Activated CD4-positive, alpha-beta T cell treated with anti-CD3 and anti-CD28 coated beads, Interleukin-2, amount 10 ng/mL, durations not matched to agents 24 days and 14 days (primary cell): ENCODE measurements around the gene RNF113A. TPM values are rescaled to one million over a fixed set of nuclear protein-coding genes. Genes with fewer than 3 reads are reported as not detected.
"Not testable (repeated sequence)": the region's sequence is repeated elsewhere in the genome, so short reads cannot be mapped to it uniquely, and the experiment has no call there.

Source experiments
- DNase-seq: peaks from one replicate; pipeline ENCODE4 v3.0.0; 2022
- H3K27ac Mint-ChIP-seq: one replicate; pipeline ENCODE4 v1.8.0; 2022; ENCODE audit warnings: mild to moderate bottlenecking, mixed read lengths
- H3K27me3 Mint-ChIP-seq: one replicate; pipeline ENCODE4 v1.8.0; 2022; ENCODE audit warnings: mixed read lengths
- H3K36me3 Mint-ChIP-seq: one replicate; pipeline ENCODE4 v1.8.0; 2022; ENCODE audit warnings: low read depth, mild to moderate bottlenecking, mixed read lengths
- H3K4me1 Mint-ChIP-seq: one replicate; pipeline ENCODE4 v1.8.0; 2021; ENCODE audit warnings: mixed read lengths
- H3K4me3 Mint-ChIP-seq: one replicate; pipeline ENCODE4 v1.8.0; 2022; ENCODE audit warnings: mild to moderate bottlenecking, moderate library complexity, mixed read lengths
- H3K9me3 Mint-ChIP-seq: one replicate; pipeline ENCODE4 v1.8.0; 2021; ENCODE audit warnings: mixed read lengths
- intact Hi-C: fragments of 100-400 bp; cut with micrococcal nuclease; formaldehyde crosslinking; loops from one replicate; pipeline ENCODE4 v1.15.1; 2023
- total RNA-seq: library from RNA; stranded (reverse); gene quantifications from 2 replicates; pipeline ENCODE4 v1.2.3, GENCODE V29; 2022

Gene RNF113A
- total RNA-seq, result 25.2 and 26.7 TPM in 2 replicates

- peak within 1 kb of the TSS; percentile 99 for H3K27ac Mint-ChIP-seq
- no peaks in the 10 kb centered on the region for H3K27me3 Mint-ChIP-seq
- DNase-seq, result peak; percentile 96
- H3K4me1 Mint-ChIP-seq, result peaks cover 5% of the 10 kb centered on the region
- intact Hi-C loops, result loop anchor here (1.0 to 2.0 kb wide), 6 partner anchors 9 to 179 kb away; partner anchors contain the start of genes NKAP, RPL39 and SEPTIN6
- H3K36me3 Mint-ChIP-seq, result peaks cover 19% of the 10 kb centered on the region
- no peaks in the 10 kb centered on the region for H3K9me3 Mint-ChIP-seq
- H3K4me3 Mint-ChIP-seq, result peak within 1 kb of the TSS; percentile 98
These were observed at the start of gene RNF113A, which contains the start of gene NDUFA1 for GRCh38 chrX:119871599-119872395. Gene RNF113A (minus strand): TSS chrX:119871733. CDS start chrX:119871613, 120 bp downstream. Gene NDUFA1 (plus strand): TSS chrX:119871832. CDS start chrX:119871912, 80 bp downstream.

- no peak for DNase-seq
- no peak overlapping the region for H3K4me3 Mint-ChIP-seq
- no peaks in the 10 kb centered on the region for H3K4me1 Mint-ChIP-seq
- H3K27ac Mint-ChIP-seq, result no peak overlapping the region
- intact Hi-C loops, result no loop called here
- no peaks in the 10 kb centered on the region for H3K9me3 Mint-ChIP-seq
- peaks cover 6% of the 10 kb centered on the region for H3K36me3 Mint-ChIP-seq
- H3K27me3 Mint-ChIP-seq, result no peaks in the 10 kb centered on the region
These were observed 48.5 kb upstream of the RNF113A start for GRCh38 chrX:119919835-119920585.

- no peak overlapping the region for H3K27ac Mint-ChIP-seq
- H3K4me3 Mint-ChIP-seq, result no peak overlapping the region
- intact Hi-C loops, result no loop called here
- H3K9me3 Mint-ChIP-seq, result no peaks in the 10 kb centered on the region
- no peaks in the 10 kb centered on the region for H3K27me3 Mint-ChIP-seq
- H3K36me3 Mint-ChIP-seq, result no peaks in the 10 kb centered on the region
- no peaks in the 10 kb centered on the region for H3K4me1 Mint-ChIP-seq
- DNase-seq, result no peak
These were observed 46.3 kb upstream of the RNF113A start for GRCh38 chrX:119917877-119918276.

- no peaks in the 10 kb centered on the region for H3K27me3 Mint-ChIP-seq
- no peaks in the 10 kb centered on the region for H3K36me3 Mint-ChIP-seq
- no peaks in the 10 kb centered on the region for H3K4me1 Mint-ChIP-seq
- DNase-seq, result no peak
- H3K4me3 Mint-ChIP-seq, result no peak overlapping the region
- H3K27ac Mint-ChIP-seq, result no peak overlapping the region
- intact Hi-C loops, result no loop called here
- no peaks in the 10 kb centered on the region for H3K9me3 Mint-ChIP-seq
These were observed 44.8 kb upstream of the RNF113A start for GRCh38 chrX:119916310-119916709.

- Mint-ChIP-seq H3K36me3 (no peaks in the 10 kb centered on the region), H3K4me3 (no peak overlapping the region), H3K27ac (no peak overlapping the region), H3K27me3 (no peaks in the 10 kb centered on the region), H3K9me3 (no peaks in the 10 kb centered on the region), H3K4me1 (no peaks in the 10 kb centered on the region)
- no peak for DNase-seq
- intact Hi-C loops, result no loop called here
These were observed 29.4 kb upstream of the RNF113A start for GRCh38 chrX:119900976-119901375.

- H3K4me1 Mint-ChIP-seq, result no peaks in the 10 kb centered on the region
- no peak overlapping the region for H3K27ac Mint-ChIP-seq
- no peaks in the 10 kb centered on the region for H3K36me3 Mint-ChIP-seq
- no peaks in the 10 kb centered on the region for H3K9me3 Mint-ChIP-seq
- DNase-seq, result no peak
- H3K27me3 Mint-ChIP-seq, result no peaks in the 10 kb centered on the region
- intact Hi-C loops, result no loop called here
- H3K4me3 Mint-ChIP-seq, result no peak overlapping the region
These were observed 27.6 kb upstream of the RNF113A start for GRCh38 chrX:119899125-119899524.

GRCh38 chrX:119895843-119896326 is 24.4 kb upstream of the RNF113A start, which contains the start of gene AKAP14:
Gene AKAP14 (plus strand): TSS chrX:119895893. CDS start chrX:119903224, 7,331 bp downstream.
- Mint-ChIP-seq H3K27ac (no peak within 1 kb of the TSS), H3K36me3 (no peaks in the 10 kb centered on the region), H3K4me1 (no peaks in the 10 kb centered on the region), H3K9me3 (no peaks in the 10 kb centered on the region), H3K4me3 (no peak within 1 kb of the TSS), H3K27me3 (no peaks in the 10 kb centered on the region)
- no peak for DNase-seq
- intact Hi-C loops, result no loop called here

GRCh38 chrX:119891961-119892692 is 20.6 kb upstream of the RNF113A start:
- H3K9me3 Mint-ChIP-seq, H3K27me3 Mint-ChIP-seq, H3K4me3 Mint-ChIP-seq, intact Hi-C loops, DNase-seq, H3K4me1 Mint-ChIP-seq, H3K27ac Mint-ChIP-seq, H3K36me3 Mint-ChIP-seq: not testable (repeated sequence)

GRCh38 chrX:119890626-119891025 is 19.1 kb upstream of the RNF113A start:
- H3K27me3 Mint-ChIP-seq, H3K9me3 Mint-ChIP-seq, H3K4me1 Mint-ChIP-seq, H3K27ac Mint-ChIP-seq, H3K36me3 Mint-ChIP-seq, intact Hi-C loops, DNase-seq, H3K4me3 Mint-ChIP-seq: not testable (repeated sequence)

- H3K27ac Mint-ChIP-seq, result no peak overlapping the region
- peak overlapping the region; percentile 57 for H3K4me3 Mint-ChIP-seq
- intact Hi-C loops, result loop anchor here (10.0 kb wide), 1 partner anchor 313 kb away; the partner anchor contains the start of gene UBE2A
- H3K27me3 Mint-ChIP-seq, result no peaks in the 10 kb centered on the region
- peak; percentile 86 for DNase-seq
- H3K9me3 Mint-ChIP-seq, result no peaks in the 10 kb centered on the region
- H3K36me3 Mint-ChIP-seq, result no peaks in the 10 kb centered on the region
- peaks cover 4% of the 10 kb centered on the region for H3K4me1 Mint-ChIP-seq
These were observed 16.3 kb upstream of the RNF113A start for GRCh38 chrX:119887721-119888425.

GRCh38 chrX:119885554-119886428 is 14.3 kb upstream of the RNF113A start:
- H3K27me3 Mint-ChIP-seq, result no peaks in the 10 kb centered on the region
- peak overlapping the region; percentile 28 for H3K4me3 Mint-ChIP-seq
- no peaks in the 10 kb centered on the region for H3K36me3 Mint-ChIP-seq
- H3K27ac Mint-ChIP-seq, result no peak overlapping the region
- no peaks in the 10 kb centered on the region for H3K9me3 Mint-ChIP-seq
- DNase-seq, result peak; percentile 63
- peaks cover 4% of the 10 kb centered on the region for H3K4me1 Mint-ChIP-seq
- intact Hi-C loops, result loop anchor here (10.0 kb wide), 1 partner anchor 311 kb away; the partner anchor contains the start of gene UBE2A
